AG09309 (cell line): Measurements from ENCODE around the gene WNT4.

ENCODE experiments used
- DNase-seq: peaks from one replicate; pipeline ENCODE4 v3.0.0-alpha.2; 2010; ENCODE audit warnings: low read depth
- H3K4me3 ChIP-seq: 2 replicates; pipeline ENCODE4 v1.5.1; 2011; ENCODE audit warnings: mild to moderate bottlenecking, low read depth, low read length, moderate library complexity; ENCODE audit not compliant: control insufficient read depth
- CTCF ChIP-seq: IDR thresholded peaks from 2 replicates; pipeline ENCODE4 v1.5.1; 2011; ENCODE audit warnings: mild to moderate bottlenecking, low read depth, low read length, inconsistent platforms; ENCODE audit not compliant: insufficient read depth, control insufficient read depth; ENCODE audit errors: missing control alignments

WNT4 gene

GRCh38 chr1:22155517-22155916, 12.6 kb upstream of the WNT4 start:
- no peak overlapping the region for H3K4me3 ChIP-seq
- no peak for DNase-seq
- TF ChIP-seq CTCF: no peak

- H3K4me3 ChIP-seq: no peak overlapping the region
Measured at GRCh38 chr1:22154626-22155025, 11.7 kb upstream of the WNT4 start.

GRCh38 chr1:22153660-22154437, 11.0 kb upstream of the WNT4 start:
- no peak overlapping the region for H3K4me3 ChIP-seq
- no peak for TF ChIP-seq CTCF
- no peak for DNase-seq

More at GRCh38 chr1:22154626-22155025, 11.7 kb upstream of the WNT4 start:
- no peak for DNase-seq
- no peak for TF ChIP-seq CTCF

GRCh38 chr1:22150923-22151322, 8.0 kb upstream of the WNT4 start:
- no peak for DNase-seq
- no peak for TF ChIP-seq CTCF
- H3K4me3 ChIP-seq: no peak overlapping the region

- H3K4me3 ChIP-seq: peak overlapping the region; percentile 1; the same call in 1 of the 2 replicates
- DNase-seq: no peak
- TF ChIP-seq CTCF: no peak
Measured at GRCh38 chr1:22142315-22143064, 407 bp downstream of the WNT4 start.

GRCh38 chr1:22141554-22142314, 1.2 kb downstream of the WNT4 start:
- no peak for TF ChIP-seq CTCF
- H3K4me3 ChIP-seq: no peak overlapping the region
- DNase-seq: no peak
